HEK293T (cell line): Measurements from ENCODE around the gene ZSWIM5.

Experiments
- BHLHE40 ChIP-seq: fragments of 450-650 bp; IDR thresholded peaks from 2 replicates; pipeline ENCODE4 v1.6.1; 2016; ENCODE audit warnings: mild to moderate bottlenecking, moderate library complexity, borderline replicate concordance
- FOXM1 ChIP-seq: fragments of 450-650 bp; IDR thresholded peaks from 2 replicates; pipeline ENCODE4 v1.6.1; 2017; ENCODE audit warnings: mild to moderate bottlenecking, borderline replicate concordance
- SUZ12 ChIP-seq: fragments of 450-650 bp; IDR thresholded peaks from 2 replicates; pipeline ENCODE4 v1.6.1; 2016; ENCODE audit warnings: mild to moderate bottlenecking
- TF ChIP-seq, protein P1 (sequence below): fragments of 450-650 bp; IDR thresholded peaks from 2 replicates; pipeline ENCODE4 v1.6.1; 2016

DNA sequence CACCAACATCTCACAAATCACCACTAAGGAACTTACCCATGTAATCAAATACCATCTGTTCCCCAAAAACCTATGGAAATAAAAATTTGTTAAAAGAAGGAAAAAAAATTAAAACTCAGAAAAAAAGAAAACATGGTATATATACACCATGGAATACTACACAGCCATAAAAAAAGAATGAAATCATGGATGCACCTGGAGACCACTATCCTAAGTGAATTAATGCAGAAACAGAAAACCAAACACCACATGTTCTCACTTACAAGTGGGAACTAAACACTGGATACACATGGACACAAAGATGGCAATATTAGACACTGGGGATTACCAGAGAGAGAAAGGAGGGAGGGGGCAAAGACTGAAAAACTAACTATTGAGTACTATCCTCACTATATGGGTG is 50.4 kb downstream of the ZSWIM5 start:
- no peak for TF ChIP-seq BHLHE40
- TF ChIP-seq SUZ12, result no peak
- TF ChIP-seq, protein P1, sequence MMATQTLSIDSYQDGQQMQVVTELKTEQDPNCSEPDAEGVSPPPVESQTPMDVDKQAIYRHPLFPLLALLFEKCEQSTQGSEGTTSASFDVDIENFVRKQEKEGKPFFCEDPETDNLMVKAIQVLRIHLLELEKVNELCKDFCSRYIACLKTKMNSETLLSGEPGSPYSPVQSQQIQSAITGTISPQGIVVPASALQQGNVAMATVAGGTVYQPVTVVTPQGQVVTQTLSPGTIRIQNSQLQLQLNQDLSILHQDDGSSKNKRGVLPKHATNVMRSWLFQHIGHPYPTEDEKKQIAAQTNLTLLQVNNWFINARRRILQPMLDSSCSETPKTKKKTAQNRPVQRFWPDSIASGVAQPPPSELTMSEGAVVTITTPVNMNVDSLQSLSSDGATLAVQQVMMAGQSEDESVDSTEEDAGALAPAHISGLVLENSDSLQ, result no peak
- no peak for TF ChIP-seq FOXM1
